GM12891 (cell line): Measurements from ENCODE around the gene TTC28.

Experiments
- PAX5 ChIP-seq: IDR thresholded peaks from 2 replicates; pipeline ENCODE4 v1.6.1; 2011; ENCODE audit warnings: low read length, moderate library complexity, mild to moderate bottlenecking; ENCODE audit not compliant: insufficient read depth, severe bottlenecking
- POLR2A ChIP-seq: IDR thresholded peaks from 2 replicates; pipeline ENCODE4 v1.6.1; 2011; ENCODE audit warnings: low read depth, low read length, control low read depth
- POLR2AphosphoS5 ChIP-seq: IDR thresholded peaks from 2 replicates; pipeline ENCODE4 v1.6.1; 2011; ENCODE audit warnings: low read depth, low read length, control low read depth
- POU2F2 ChIP-seq: IDR thresholded peaks from 2 replicates; pipeline ENCODE4 v1.6.1; 2011; ENCODE audit warnings: low read depth, mild to moderate bottlenecking, control low read depth, low read length, moderate library complexity
- TAF1 ChIP-seq: IDR thresholded peaks from 2 replicates; pipeline ENCODE4 v1.6.1; 2011; ENCODE audit warnings: low read depth, low read length, control low read depth

- TF ChIP-seq POLR2A (no peak), POLR2AphosphoS5 (no peak), TAF1 (no peak), PAX5 (no peak), POU2F2 (no peak)
Observed at GRCh38 chr22:28449041-28449440, 230.6 kb downstream of the TTC28 start.
